T47D (cell line): ENCODE results near the gene FAM3A.
A peak's percentile ranks its signal among the peaks of the same experiment; 100 is the strongest.

Experiments
- DNase-seq, 2 experiments: peaks; one replicate each; pipeline versions ENCODE4 v3.0.0 to v3.0.0-alpha.2; 2011 to 2012; ENCODE audit warnings: low read depth in 1 of 2, low spot score in 1 of 2
- JUND ChIP-seq: IDR thresholded peaks from 2 replicates; pipeline ENCODE4 v1.6.1; 2012; ENCODE audit warnings: low read depth
- in situ Hi-C: cut with HindIII; loops from 2 replicates; pipeline ENCODE4 v1.10.0; 2016; ENCODE audit warnings: low sequenced_read_pairs, low pct_unique_long_range_greater_than_20kb

Gene FAM3A

DNA sequence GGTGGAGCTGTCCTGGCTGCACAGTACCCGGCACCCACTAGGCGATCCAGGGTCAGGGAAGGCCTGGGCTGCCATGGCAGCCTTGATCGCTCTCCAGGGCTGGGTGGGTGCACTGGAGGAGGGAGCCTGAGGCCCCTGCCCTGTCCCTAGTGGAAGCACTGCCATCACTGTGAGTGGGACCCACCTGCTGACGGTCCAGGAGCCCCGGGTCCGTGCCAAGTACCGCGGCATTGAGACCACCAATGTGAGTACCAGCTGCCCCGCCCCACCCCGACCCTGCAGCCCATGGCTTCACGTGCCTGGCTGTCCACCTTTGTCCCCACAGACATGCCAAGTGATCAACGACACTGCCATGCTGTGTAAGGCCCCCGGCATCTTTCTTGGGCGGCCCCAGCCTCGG, 49.1 kb downstream of the FAM3A start:
- no peak for DNase-seq
- in situ Hi-C loops, result no loop called here
- TF ChIP-seq JUND, result no peak

DNA sequence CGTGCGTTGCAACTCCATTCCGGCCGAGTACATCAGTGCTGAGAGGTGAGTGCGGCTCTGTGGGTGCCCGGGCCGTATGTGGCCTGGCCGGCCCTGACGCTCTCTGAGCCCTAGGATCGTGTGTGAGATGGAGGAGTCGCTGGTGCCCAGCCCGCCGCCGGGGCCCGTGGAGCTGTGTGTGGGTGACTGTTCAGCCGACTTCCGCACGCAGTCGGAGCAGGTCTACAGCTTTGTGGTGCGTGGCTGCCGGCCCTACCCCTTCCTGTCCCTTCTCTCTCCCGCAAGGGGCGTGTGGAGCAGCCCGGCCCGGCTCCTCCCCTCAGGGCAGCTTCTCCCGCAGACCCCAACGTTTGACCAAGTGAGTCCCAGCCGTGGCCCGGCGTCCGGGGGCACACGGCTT, 50.0 kb downstream of the FAM3A start:
- in situ Hi-C loops, result no loop called here
- TF ChIP-seq JUND, result no peak
- DNase-seq, result no peak

DNA sequence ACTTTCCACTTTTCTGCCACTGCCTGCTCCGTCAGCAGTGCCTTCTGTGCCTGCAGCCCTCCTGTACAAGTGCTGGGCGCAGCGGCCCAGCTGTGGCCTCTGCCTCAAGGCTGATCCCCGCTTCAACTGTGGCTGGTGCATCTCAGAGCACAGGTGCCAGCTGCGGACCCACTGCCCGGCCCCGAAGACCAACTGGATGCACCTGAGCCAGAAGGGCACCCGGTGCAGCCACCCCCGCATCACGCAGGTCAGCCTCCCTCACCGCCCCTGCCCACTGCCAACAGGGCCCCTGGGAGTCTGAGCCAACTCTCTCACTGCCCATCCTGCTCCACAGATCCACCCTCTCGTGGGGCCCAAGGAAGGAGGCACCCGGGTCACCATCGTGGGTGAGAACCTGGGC, 50.4 kb downstream of the FAM3A start:
- in situ Hi-C loops, result no loop called here
- no peak for TF ChIP-seq JUND
- no peak for DNase-seq

DNA sequence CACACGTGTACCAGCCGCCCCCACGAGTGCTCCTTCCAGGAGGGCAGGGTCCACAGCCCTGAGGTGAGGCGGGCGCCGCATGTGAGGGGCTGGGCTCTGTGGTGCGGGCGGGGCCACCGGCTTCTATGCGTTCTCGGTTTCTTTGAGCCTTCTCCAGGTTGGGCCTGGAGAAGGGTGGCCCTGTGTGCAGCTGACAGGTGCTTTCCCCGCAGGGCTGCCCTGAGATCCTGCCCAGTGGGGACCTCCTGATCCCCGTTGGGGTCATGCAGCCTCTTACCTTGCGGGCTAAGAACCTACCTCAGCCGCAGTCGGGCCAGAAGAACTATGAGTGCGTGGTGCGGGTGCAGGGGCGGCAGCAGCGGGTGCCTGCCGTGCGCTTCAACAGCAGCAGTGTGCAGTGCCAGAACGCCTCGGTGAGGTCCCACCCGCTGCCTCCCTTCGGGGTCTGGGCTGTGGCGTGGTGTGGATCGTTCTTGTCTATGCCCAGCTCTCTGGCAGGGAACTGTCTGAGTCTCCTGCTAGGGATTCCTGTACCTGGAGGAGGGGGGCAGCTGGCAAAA, 51.1 kb downstream of the FAM3A start:
- no peak for DNase-seq
- in situ Hi-C loops, result no loop called here
- no peak for TF ChIP-seq JUND

DNA sequence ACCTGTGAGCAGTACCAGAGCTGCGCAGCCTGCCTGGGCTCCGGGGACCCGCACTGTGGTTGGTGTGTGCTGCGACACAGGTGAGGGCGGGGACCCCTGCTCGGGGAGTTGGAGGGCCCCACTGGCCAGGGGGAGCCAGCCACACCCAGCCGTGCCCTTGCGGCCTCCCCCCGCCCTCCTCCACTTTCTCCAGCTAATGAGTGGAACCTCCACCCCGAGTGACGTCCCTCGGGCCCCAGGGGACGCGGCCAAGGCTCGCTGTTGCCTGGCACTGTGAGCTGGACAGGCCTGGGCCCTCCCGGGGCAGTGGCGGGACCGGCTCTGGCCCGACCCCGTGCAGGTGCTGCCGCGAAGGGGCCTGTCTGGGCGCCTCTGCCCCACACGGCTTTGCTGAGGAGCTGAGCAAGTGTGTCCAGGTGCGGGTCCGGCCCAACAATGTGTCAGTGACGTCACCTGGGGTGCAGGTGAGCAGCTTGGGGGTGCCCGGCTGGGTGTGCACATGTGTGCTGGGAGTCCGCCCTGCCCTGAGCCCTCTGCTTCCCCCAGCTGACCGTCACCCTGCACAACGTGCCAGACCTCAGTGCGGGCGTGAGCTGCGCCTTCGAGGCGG, 52.3 kb downstream of the FAM3A start:
- TF ChIP-seq JUND, result no peak
- DNase-seq, result no peak
- in situ Hi-C loops, result no loop called here

DNA sequence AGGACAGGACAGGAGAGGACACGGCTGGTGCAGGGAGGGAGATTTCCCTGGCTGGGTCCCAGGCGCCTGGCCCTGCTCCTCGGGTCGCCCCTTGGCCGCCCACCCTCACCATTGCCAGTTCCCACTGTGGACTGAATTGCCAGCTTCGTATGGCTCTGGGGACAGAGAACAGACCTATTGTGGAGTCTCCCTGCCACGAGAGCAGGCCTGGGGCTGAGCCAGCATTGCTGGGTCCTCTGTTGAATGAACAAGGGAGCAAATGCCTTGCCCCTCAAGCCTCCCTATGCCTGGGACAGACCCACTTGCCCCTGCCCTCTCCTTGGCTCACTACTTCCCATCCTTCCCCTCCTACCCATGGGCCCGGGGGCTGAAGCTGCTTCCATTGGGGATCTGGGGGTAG, 53.6 kb downstream of the FAM3A start:
- DNase-seq, result no peak
- no peak for TF ChIP-seq JUND
- in situ Hi-C loops, result no loop called here

DNA sequence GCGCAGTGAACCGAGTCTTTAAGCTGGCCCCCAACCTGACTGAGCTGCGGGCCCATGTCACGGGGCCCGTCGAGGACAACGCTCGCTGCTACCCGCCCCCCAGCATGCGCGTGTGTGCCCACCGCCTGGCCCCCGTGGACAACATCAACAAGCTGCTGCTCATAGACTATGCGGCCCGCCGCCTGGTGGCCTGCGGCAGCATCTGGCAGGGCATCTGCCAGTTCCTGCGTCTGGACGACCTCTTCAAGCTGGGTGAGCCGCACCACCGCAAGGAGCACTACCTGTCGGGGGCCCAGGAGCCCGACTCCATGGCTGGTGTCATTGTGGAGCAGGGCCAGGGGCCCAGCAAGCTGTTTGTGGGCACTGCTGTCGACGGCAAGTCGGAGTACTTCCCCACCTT, 55.7 kb downstream of the FAM3A start:
- TF ChIP-seq JUND, result no peak

DNA sequence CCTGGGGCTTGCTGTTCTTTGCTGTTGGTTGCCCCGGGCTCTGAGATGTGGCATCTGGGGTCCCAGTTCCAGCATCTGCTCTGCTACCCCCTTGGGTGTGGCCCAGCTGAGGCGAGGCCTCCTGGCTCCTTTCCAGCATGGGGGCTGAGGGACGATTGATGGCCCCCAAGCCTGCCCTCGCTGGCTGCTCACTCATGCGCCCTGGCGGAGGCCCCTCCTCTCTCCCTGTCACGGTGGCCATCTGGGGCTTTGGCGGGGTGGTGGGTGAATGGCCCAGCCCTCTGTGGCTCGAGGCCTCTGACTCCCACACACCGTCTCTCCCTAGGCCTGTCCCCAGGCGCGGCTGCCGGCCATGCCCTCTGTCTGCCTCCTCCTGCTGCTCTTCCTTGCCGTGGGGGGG, 56.2 kb downstream of the FAM3A start:
- no peak for DNase-seq
- no peak for TF ChIP-seq JUND
- in situ Hi-C loops, result no loop called here

More for the DNA sequence above, 55.7 kb downstream of the FAM3A start:
- in situ Hi-C loops, result no loop called here
- DNase-seq, result no peak

DNA sequence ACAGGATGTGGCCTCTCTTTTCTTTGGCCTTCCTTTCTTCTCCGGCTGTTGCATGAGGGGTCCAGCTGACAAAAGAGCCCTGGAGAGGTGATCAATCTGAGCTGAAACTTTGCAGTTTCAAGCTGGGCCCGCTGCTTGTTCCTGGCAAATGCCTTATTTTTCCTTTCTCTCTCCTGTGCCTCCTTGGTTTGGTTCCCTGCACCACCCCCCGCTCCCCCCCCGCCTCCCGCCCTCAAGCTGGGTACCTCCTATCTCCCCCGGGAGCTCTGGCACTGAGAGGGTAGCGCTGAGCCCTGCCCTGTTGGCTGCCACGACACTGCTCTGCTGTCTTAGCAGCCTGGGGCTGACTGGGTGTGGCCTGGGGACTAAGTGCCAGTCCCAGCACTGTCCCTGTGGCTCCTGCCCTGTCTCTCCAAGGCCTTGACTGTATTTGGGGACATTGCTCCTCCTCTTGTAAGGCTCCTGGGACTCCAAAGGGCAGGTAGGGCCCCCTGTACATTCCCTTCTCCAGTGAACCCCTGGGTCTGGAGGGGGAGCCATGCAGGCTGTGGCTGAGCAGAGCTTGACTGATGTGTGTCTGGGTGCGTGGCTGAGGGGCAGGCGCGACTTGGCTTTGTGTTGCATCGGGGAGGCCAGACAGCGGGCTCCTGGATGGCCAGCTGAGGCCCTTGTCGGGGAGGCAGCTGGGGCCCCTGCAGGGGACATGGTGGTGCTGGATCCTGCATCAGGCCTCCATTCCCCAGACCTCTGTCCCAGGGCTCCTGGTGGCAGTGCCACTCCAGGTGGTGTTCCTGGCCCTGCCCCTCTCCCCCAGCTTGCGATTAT, 56.9 kb downstream of the FAM3A start:
- no peak for TF ChIP-seq JUND
- in situ Hi-C loops, result no loop called here
- DNase-seq, result peak in 1 of 2 experiments; percentile 49

DNA sequence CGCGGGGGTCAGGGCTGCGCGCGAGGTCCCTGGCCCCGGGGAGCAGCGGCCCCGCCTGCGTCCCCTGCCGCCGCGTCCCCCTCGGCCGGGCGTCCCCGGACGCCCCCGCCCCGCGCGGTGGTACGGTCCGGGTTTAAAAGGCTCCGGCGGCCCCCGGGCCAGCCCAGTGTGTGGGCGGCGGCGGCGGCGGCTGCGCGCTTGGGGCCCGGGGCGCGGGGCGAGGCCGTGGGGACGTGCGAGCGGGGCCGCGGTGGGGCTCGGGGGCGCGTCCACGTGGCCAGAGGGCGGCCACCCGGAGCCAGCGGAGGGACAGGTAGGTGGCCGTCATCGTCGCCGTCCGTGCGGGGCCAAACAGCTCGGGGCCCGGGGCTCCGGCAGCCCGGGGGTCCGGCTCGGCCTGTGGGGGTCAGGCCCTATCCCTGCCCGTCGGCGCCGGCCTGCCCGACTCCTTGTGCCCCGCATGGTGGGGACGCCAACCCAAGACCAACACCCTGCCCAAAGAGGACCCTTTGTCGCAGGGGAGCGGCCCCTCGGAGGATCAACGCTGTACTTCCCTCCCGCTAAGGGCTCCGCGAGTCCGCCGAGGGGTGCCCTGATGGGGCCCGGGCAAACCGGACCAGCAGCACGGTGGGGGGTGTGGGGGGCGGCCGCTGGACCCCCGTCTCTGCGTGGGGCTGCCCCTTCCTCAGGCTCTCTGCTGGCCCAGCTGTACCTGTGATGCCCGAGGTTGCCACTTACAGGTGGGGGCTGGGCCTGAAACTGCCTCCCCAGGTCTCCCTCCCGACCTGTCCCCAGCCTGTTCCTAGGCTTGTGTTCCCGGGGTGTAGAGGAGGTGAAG, 57.7 kb downstream of the FAM3A start, which contains the start of gene PLXNA3:
TSS of gene PLXNA3 (plus strand) at position 166 of the 838 bp plus-strand sequence. CDS start 1,903 bp downstream, outside the sequence.
- in situ Hi-C loops, result no loop called here
- TF ChIP-seq JUND, result no peak
- peak in 1 of 2 experiments; percentile 48 for DNase-seq

DNA sequence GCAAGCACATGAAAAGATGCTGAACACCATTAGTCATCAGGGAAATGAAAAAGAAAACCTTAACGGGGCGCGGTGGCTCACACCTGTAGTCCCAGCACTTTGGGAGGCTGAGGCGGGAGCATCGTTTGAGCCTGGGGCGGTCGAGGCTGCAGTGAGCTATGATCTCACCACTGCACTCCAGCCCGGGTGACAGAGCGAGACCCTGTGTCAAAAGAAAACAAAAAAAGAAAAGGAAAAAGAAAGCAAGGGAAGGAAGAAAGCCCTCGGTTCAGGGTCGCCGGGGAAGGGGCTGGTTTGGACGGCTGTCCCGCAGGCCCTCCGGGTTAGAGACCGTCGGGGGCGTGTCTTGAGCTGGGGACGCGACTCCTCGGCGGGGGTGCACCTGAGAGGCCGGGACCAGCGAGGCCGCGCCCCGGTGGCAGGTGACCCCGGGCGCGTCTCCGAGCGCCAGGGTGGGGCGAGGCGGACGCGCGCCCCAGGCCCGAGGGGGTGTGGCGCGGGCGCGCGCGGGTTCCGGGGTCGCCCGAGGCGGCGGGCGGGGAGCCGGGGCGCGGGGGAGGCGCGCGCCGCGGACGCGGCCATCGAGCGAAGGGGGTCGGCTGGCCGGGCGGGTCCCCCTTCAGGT, 58.4 kb downstream of the FAM3A start:
- in situ Hi-C loops, result no loop called here
- no peak for TF ChIP-seq JUND
- DNase-seq, result peak in 1 of 2 experiments; percentile 52
